LNCAP (cell line): Measurements from ENCODE around the gene AKR1C1.
"Not testable (repeated sequence)": the region's sequence is repeated elsewhere in the genome, so short reads cannot be mapped to it uniquely, and the experiment has no call there.

ENCODE experiments used
- TF ChIP-seq, protein P1 (sequence below): fragments of 450-650 bp; IDR thresholded peaks from 2 replicates; pipeline ENCODE4 v1.5.1; 2017; ENCODE audit warnings: mild to moderate bottlenecking

Gene AKR1C1

GRCh38 chr10:4983615-4984216 lies 20.5 kb downstream of the AKR1C1 start:
- TF ChIP-seq, protein P1, sequence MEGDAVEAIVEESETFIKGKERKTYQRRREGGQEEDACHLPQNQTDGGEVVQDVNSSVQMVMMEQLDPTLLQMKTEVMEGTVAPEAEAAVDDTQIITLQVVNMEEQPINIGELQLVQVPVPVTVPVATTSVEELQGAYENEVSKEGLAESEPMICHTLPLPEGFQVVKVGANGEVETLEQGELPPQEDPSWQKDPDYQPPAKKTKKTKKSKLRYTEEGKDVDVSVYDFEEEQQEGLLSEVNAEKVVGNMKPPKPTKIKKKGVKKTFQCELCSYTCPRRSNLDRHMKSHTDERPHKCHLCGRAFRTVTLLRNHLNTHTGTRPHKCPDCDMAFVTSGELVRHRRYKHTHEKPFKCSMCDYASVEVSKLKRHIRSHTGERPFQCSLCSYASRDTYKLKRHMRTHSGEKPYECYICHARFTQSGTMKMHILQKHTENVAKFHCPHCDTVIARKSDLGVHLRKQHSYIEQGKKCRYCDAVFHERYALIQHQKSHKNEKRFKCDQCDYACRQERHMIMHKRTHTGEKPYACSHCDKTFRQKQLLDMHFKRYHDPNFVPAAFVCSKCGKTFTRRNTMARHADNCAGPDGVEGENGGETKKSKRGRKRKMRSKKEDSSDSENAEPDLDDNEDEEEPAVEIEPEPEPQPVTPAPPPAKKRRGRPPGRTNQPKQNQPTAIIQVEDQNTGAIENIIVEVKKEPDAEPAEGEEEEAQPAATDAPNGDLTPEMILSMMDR: no peak

- TF ChIP-seq, protein P1: no peak
These were observed 21.0 kb downstream of the AKR1C1 start for GRCh38 chr10:4984223-4984622.

- TF ChIP-seq, protein P1: no peak
These were observed 21.9 kb downstream of the AKR1C1 start for GRCh38 chr10:4984971-4985594.

GRCh38 chr10:4990217-4990616 lies 27.0 kb downstream of the AKR1C1 start:
- TF ChIP-seq, protein P1: no peak

GRCh38 chr10:4998671-4999070 lies 35.5 kb downstream of the AKR1C1 start:
- TF ChIP-seq, protein P1: no peak

DNA sequence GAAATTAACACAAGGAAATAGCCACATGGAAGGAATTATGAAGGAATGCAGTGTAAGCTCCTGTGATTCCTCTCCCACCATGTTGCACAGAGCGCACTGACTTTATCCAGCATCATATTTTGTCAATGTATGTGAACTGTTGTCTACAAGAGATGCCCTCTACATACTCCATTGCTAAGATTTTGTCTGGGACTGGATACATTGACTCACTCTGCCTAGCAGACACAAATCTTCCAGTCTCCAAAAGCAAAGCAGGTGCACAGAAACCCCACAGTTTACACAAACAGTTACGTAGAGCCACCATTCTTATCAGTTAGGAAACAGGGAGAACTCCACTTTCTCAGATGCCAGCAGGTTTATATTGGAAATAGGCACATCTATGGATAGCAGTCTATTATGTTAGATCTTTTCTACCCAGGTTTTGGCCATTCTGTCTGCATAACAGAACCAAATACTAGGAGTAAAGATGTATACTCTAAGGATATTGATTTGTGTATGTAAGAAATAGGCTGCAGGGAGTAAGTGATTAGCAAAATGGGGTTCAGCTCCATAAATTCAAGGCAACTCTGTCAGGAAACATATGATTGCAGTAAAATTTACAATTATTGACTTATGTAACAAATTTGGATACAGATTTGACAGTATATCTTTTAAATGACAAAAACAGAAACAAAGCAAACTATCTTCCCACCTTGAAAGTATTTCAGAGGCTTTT lies 39.0 kb downstream of the AKR1C1 start:
- TF ChIP-seq, protein P1: no peak

DNA sequence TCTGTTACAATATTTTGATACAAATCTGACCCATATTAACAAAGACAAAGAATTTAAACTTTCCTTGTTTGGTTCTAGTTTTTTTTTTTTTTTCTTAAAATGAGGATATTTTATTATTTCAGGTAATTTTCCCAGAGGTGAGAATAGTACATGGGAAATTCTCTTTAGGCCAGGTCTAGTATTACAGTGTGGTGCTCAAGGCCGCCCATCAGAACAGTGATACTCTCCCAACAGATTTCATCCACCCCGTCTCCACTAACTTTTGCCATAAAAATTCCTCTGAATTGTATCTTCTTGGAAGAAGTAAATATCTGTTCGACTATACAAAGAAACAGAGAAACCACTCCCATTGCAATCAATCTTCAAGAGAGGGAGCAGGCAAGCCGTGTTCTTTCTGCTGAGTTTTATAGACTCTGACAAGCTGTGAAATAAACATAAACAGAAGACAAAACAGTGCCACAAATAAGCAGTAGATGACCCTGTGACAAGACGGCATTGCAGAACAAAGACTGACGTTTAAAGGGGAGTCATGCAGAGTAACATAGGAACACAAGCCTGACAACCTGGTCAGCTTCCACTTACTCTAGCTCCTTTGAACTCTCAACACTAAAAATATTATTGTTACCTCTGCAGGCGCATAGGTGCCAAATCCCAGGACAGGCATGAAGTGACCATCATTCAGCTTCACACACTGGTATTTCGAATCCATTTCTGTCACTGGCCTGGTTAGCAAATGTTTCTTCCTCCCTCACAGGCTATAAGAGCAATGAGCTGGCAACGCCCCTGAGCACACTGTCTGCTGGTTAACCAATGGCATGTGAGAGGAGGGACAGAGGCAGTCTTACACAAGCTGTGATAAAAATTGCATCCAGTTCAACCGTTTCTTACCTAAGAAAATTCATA lies 40.2 kb downstream of the AKR1C1 start, which contains the start of gene AKR1C2:
AKR1C2 (minus strand) TSS at position 731 of the 903 bp plus-strand sequence; CDS start at position 709, 22 bp downstream.
- TF ChIP-seq, protein P1: not testable (repeated sequence)
